HG03135 (cell line): ENCODE results near the gene IL12RB2.

Source experiments
- ATAC-seq: cut with Tn5 transposase; IDR thresholded peaks from one replicate; pipeline ENCODE4 v1.9.1; 2021; ENCODE audit warnings: mild to moderate bottlenecking, moderate library complexity; ENCODE audit not compliant: unreplicated experiment

Gene IL12RB2

DNA sequence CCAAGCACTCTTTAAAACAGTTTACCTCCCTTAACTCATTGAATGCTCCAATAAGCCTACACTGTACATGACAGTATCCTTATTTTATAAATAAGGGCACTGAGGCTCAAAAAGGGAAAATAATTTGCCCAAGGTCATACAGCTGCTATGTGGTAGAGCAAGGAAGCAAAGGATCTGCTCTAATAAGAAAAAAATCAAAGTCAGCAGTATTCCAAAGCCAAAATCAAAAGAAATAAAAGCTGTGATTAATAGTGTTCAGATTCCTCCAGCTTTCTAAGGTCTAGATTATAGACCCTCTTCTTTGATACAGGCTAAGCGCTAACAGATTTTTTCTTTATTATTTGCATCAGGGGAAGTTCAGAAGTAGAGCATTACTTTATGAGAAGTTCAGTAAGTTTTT, 39.3 kb downstream of the IL12RB2 start:
- no peak for ATAC-seq

- no peak for ATAC-seq
Measured at GRCh38 chr1:67347688-67348472, 40.2 kb downstream of the IL12RB2 start.

DNA sequence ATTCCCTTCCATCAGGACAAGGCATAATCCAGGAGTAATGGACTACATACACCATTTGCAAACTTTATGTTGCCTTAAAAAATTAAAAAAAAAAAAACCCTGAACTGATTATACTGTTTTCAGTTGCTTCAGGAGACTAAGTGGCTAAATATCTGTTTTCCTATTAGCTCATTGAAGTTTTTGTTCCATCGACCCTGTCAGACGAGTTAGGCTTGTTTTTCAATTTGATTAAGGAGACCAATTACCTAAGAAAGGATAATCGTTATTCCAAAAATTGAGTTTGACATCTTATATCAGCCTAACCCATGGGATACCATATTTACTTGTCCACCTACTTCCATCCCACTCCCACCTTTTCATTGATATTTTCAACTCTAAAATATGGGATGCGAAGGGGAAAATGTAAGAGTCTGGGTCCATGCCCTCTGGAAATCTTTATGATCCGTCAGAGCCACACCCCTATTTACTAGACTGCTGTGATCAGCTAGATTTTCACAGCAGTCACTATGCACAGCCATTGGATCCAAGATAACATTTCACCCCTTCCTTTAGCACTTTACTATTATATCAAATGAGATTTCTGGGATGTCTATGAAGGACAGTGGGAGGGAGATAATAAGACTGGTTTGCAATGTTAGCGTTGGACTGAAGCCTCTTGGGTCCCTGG, 41.0 kb downstream of the IL12RB2 start:
- no peak for ATAC-seq

GRCh38 chr1:67350783-67351182, 43.1 kb downstream of the IL12RB2 start:
- peak; percentile 49 for ATAC-seq

GRCh38 chr1:67352211-67352610, 44.5 kb downstream of the IL12RB2 start:
- ATAC-seq: no peak

GRCh38 chr1:67355745-67356424, 48.2 kb downstream of the IL12RB2 start:
- no peak for ATAC-seq

DNA sequence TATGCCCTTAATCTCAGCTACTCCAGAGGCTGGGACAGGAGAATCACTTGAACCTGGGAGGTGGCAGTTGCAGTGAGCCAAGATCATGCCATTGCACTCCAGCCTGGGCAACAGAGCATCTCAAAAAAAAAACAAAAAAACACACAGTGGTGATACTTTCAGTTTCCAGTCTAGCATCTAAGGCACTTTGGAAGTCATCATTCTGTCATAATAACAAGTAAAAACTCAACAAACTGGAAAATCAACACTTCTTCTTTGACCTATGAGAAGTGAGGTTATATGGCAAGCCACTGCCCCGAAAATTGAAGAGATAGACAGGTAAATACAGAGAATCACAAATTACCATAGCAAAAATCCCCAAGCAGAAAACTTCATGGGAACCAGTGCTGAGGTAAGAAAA, 51.9 kb downstream of the IL12RB2 start:
- no peak for ATAC-seq

- ATAC-seq: no peak
Measured at GRCh38 chr1:67361641-67362040, 54.0 kb downstream of the IL12RB2 start.

DNA sequence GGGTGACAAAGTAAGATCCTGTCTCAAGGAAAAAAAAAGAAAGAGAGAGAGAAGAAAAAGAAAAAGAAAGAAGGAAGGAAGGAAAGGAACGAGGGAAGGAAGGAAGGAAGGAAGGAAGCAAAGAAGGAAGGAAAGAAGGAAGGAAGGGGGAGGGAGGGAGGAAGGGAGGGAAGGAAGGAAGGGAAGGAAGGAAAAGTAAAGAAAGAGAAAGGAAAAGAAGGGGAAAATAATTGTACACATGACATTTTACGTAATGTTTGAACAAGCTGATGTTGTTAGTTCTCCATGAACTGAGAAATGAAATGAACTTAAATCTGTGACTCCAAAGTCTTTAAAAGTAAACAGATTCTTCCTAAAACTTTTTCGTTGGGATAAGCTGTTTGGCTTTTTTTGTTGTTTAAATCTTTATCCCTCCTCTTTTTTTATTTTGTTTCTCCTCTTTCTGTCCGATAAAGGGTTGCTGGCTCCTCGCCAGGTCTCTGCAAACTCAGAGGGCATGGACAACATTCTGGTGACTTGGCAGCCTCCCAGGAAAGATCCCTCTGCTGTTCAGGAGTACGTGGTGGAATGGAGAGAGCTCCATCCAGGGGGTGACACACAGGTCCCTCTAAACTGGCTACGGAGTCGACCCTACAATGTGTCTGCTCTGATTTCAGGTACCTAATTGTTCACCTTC, 59.8 kb downstream of the IL12RB2 start:
- no peak for ATAC-seq

GRCh38 chr1:67368046-67368514, 60.4 kb downstream of the IL12RB2 start:
- no peak for ATAC-seq

- ATAC-seq: no peak
Measured at GRCh38 chr1:67371043-67371442, 63.4 kb downstream of the IL12RB2 start.

DNA sequence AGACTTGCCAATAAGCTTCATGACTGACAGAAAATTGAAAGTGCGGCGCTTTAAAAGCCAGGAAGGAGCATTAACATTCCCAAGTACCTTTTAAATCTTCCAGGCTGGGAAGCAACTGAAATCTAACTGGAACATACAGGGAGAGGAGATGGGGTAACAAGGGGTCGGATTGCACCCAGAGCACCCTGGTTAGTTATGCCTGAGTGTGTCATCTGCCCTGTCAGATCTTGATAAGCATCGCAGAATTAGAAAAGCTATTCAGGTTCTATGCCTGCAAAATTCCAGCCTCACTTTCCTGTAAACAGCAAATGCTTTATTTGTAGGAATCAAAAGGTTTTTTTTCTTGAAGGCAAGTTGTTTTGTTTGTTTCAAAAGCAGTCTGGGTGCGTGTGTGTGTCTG, 64.0 kb downstream of the IL12RB2 start:
- no peak for ATAC-seq

GRCh38 chr1:67372136-67372535, 64.5 kb downstream of the IL12RB2 start:
- ATAC-seq: no peak

DNA sequence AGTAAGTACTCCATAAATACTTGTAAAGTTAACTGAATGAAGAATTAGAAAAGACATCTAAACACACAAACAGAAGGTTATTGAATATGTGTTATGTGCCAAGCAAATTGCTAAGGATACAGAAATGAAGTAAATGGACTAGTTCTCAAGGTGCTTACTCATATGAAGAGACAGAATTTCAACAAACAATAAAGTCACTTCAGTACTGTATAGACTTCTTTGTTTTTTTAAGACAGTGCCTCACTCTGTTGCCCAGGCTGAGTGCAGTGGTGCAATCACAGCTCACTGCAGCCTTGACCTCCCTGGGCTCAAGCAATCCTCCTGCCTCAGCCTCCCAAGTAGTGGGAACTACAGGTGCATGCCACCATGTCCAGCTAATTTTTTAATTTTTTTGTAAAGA, 65.2 kb downstream of the IL12RB2 start:
- no peak for ATAC-seq

GRCh38 chr1:67376381-67376780, 68.7 kb downstream of the IL12RB2 start:
- ATAC-seq: no peak

DNA sequence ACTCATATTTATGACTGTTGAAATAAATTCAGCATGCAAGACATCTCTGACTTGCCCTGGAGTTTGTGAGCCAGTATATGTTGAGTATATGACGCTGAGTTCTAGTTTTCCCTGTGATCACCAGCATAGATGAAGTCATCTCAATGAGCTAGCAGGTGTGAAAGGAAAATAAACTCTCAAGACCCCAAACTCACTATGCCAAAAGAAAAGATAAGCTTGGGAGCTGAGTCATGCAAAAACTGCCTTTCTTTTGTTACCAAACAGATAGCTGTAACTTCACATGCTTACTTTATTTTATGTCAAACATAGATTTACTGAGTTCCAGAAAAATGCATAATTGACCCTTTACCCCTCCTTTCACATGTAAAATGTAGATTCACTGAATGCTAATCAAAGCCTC, 69.6 kb downstream of the IL12RB2 start:
- ATAC-seq: no peak

DNA sequence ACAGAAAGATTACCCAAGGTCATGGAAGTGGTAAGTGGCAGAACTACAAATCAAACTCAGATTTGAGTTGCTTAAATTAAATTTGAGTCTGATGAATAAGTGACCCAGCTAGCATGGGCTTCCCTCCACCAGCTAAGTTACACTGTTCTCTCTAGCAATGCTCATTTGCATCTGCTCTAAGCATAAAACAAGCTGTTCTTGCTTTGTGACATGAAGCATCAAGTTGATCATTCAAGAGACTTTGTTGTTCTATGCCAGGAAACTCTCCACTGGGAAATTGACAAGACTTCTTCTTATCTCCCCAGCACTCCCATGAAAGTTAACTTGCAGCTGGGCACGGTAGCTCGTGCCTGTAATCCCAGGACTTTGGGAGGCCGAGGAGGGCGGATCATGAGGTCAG, 73.5 kb downstream of the IL12RB2 start:
- ATAC-seq: no peak

- ATAC-seq: no peak
Measured at GRCh38 chr1:67382292-67382691, 74.6 kb downstream of the IL12RB2 start.

- ATAC-seq: no peak
Measured at GRCh38 chr1:67383999-67384638, 76.4 kb downstream of the IL12RB2 start.

GRCh38 chr1:67390041-67390887, 82.6 kb downstream of the IL12RB2 start:
- no peak for ATAC-seq
